Neural cell (in vitro differentiated cells): Measurements from ENCODE around the gene LDLRAD3.

ENCODE experiments used
- EP300 ChIP-seq: fragments of 450-650 bp; conservative IDR thresholded peaks from 2 replicates; pipeline ENCODE4 v1.6.1; 2014; ENCODE audit warnings: antibody characterized with exemption, mild to moderate bottlenecking, moderate library complexity; ENCODE audit not compliant: poor library complexity, severe bottlenecking
- EZH2 ChIP-seq: fragments of 200-600, 300-800 bp; shearing (Covaris generic), sonication (generic); IDR thresholded peaks from 2 replicates; pipeline ENCODE4 v1.6.1; 2014; ENCODE audit warnings: antibody characterized with exemption, low read length, borderline replicate concordance, mild to moderate bottlenecking; ENCODE audit not compliant: insufficient read depth, poor library complexity, severe bottlenecking
- POLR2AphosphoS5 ChIP-seq: IDR thresholded peaks from 2 replicates; pipeline ENCODE4 v1.6.1; 2012
- TF ChIP-seq, protein P1 (sequence below): fragments of 450-650 bp; IDR thresholded peaks from 2 replicates; pipeline ENCODE4 v1.5.1; 2014; ENCODE audit warnings: antibody characterized with exemption, mild to moderate bottlenecking, moderate library complexity; ENCODE audit not compliant: poor library complexity, severe bottlenecking
- TF ChIP-seq, protein P2 (sequence below): IDR thresholded peaks from 2 replicates; pipeline ENCODE4 v1.6.1; 2012; ENCODE audit warnings: borderline replicate concordance

DNA sequence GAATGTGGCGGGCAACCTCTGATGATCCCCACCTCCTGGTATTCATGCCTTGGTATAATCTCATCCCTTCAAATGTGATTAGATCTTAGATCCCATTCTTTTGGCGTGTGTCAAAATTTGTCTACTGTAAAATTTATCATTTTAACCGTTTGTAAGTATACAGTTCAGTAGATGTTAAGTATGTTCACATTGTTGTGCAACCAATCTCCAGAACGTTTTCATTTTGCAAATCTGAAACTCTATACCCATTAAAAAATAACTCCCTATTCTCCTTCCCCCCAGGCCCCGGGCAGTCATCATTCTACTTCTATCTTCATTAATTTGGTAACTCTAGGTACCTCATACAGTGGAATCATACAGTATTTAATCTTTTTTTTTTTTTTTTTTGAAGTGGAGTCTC, 159.0 kb downstream of the LDLRAD3 start:
- TF ChIP-seq POLR2AphosphoS5 (no peak), EZH2 (no peak), EP300 (no peak)
- TF ChIP-seq, protein P1, sequence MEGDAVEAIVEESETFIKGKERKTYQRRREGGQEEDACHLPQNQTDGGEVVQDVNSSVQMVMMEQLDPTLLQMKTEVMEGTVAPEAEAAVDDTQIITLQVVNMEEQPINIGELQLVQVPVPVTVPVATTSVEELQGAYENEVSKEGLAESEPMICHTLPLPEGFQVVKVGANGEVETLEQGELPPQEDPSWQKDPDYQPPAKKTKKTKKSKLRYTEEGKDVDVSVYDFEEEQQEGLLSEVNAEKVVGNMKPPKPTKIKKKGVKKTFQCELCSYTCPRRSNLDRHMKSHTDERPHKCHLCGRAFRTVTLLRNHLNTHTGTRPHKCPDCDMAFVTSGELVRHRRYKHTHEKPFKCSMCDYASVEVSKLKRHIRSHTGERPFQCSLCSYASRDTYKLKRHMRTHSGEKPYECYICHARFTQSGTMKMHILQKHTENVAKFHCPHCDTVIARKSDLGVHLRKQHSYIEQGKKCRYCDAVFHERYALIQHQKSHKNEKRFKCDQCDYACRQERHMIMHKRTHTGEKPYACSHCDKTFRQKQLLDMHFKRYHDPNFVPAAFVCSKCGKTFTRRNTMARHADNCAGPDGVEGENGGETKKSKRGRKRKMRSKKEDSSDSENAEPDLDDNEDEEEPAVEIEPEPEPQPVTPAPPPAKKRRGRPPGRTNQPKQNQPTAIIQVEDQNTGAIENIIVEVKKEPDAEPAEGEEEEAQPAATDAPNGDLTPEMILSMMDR = no peak
- TF ChIP-seq, protein P2, sequence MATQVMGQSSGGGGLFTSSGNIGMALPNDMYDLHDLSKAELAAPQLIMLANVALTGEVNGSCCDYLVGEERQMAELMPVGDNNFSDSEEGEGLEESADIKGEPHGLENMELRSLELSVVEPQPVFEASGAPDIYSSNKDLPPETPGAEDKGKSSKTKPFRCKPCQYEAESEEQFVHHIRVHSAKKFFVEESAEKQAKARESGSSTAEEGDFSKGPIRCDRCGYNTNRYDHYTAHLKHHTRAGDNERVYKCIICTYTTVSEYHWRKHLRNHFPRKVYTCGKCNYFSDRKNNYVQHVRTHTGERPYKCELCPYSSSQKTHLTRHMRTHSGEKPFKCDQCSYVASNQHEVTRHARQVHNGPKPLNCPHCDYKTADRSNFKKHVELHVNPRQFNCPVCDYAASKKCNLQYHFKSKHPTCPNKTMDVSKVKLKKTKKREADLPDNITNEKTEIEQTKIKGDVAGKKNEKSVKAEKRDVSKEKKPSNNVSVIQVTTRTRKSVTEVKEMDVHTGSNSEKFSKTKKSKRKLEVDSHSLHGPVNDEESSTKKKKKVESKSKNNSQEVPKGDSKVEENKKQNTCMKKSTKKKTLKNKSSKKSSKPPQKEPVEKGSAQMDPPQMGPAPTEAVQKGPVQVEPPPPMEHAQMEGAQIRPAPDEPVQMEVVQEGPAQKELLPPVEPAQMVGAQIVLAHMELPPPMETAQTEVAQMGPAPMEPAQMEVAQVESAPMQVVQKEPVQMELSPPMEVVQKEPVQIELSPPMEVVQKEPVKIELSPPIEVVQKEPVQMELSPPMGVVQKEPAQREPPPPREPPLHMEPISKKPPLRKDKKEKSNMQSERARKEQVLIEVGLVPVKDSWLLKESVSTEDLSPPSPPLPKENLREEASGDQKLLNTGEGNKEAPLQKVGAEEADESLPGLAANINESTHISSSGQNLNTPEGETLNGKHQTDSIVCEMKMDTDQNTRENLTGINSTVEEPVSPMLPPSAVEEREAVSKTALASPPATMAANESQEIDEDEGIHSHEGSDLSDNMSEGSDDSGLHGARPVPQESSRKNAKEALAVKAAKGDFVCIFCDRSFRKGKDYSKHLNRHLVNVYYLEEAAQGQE = no peak
